Measurements from ENCODE around the gene MINDY4. TPM values are rescaled to one million over a fixed set of nuclear protein-coding genes. Genes with fewer than 3 reads are reported as not detected.

Gene MINDY4
- total RNA-seq, 3 donors from 2014 or later (not counting 1 experiment from before 2014, with no cell fraction given) = 1.1 to 1.7 (median 1.1) TPM

DNA sequence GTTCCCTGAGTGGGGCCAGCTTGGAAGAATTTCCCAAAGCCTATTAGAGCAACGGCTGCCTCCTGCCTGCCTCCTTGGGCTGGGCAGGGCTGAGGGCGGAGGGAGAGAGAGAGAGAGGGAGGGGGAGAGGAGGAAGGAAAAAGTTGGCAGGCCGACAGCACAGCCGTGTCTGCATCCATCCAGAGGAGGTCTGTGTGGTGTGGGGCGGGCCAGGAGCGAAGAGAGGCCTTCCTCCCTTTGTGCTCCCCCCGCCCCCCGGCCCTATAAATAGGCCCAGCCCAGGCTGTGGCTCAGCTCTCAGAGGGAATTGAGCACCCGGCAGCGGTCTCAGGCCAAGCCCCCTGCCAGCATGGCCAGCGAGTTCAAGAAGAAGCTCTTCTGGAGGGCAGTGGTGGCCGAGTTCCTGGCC is 140.3 kb downstream of the MINDY4 start, which contains the start of gene AQP1:
Gene AQP1, plus strand, starts transcription at position 293 of the 409 bp plus-strand sequence. Its CDS starts 57 bp downstream, at position 350.
- H3K27ac ChIP-seq (ENCODE audit: low read length) = no peak within 1 kb of the TSS
- TF ChIP-seq, protein P1, sequence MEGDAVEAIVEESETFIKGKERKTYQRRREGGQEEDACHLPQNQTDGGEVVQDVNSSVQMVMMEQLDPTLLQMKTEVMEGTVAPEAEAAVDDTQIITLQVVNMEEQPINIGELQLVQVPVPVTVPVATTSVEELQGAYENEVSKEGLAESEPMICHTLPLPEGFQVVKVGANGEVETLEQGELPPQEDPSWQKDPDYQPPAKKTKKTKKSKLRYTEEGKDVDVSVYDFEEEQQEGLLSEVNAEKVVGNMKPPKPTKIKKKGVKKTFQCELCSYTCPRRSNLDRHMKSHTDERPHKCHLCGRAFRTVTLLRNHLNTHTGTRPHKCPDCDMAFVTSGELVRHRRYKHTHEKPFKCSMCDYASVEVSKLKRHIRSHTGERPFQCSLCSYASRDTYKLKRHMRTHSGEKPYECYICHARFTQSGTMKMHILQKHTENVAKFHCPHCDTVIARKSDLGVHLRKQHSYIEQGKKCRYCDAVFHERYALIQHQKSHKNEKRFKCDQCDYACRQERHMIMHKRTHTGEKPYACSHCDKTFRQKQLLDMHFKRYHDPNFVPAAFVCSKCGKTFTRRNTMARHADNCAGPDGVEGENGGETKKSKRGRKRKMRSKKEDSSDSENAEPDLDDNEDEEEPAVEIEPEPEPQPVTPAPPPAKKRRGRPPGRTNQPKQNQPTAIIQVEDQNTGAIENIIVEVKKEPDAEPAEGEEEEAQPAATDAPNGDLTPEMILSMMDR (IDR thresholded peaks at IDR 0.05) = no peak
- DNase-seq (no peak), ATAC-seq (no peak)
- no peak within 1 kb of the TSS for H3K27ac Mint-ChIP-seq
- no peak within 1 kb of the TSS for H3K4me3 ChIP-seq (ENCODE audit: low read length)
- H3K4me1 Mint-ChIP-seq = no peaks in the 10 kb centered on the region
- H3K27me3 ChIP-seq (ENCODE audit: control insufficient read depth, insufficient read depth, low read length) = no peaks in the 10 kb centered on the region
- H3K4me1 ChIP-seq (ENCODE audit: control insufficient read depth, insufficient read depth, low read length) = no peaks in the 10 kb centered on the region
- intact Hi-C loops (cut with micrococcal nuclease) = no loop called here
- H3K36me3 ChIP-seq (ENCODE audit: control insufficient read depth, insufficient read depth, low read length) = no peaks in the 10 kb centered on the region
- no peak within 1 kb of the TSS for H3K4me3 Mint-ChIP-seq
- 13% methylated on average over 12 of the region's 12 CpGs for WGBS (ENCODE audit: insufficient coverage)
- H3K27me3 Mint-ChIP-seq (ENCODE audit: low read depth in 2 of 2) = peaks cover 0 to 5% of the 10 kb centered on the region in 2 donors
- H3K36me3 Mint-ChIP-seq = no peaks in the 10 kb centered on the region
- no peaks in the 10 kb centered on the region for H3K9me3 Mint-ChIP-seq
- no peaks in the 10 kb centered on the region for H3K9me3 ChIP-seq (ENCODE audit: control insufficient read depth, insufficient read depth, low read length)

DNA sequence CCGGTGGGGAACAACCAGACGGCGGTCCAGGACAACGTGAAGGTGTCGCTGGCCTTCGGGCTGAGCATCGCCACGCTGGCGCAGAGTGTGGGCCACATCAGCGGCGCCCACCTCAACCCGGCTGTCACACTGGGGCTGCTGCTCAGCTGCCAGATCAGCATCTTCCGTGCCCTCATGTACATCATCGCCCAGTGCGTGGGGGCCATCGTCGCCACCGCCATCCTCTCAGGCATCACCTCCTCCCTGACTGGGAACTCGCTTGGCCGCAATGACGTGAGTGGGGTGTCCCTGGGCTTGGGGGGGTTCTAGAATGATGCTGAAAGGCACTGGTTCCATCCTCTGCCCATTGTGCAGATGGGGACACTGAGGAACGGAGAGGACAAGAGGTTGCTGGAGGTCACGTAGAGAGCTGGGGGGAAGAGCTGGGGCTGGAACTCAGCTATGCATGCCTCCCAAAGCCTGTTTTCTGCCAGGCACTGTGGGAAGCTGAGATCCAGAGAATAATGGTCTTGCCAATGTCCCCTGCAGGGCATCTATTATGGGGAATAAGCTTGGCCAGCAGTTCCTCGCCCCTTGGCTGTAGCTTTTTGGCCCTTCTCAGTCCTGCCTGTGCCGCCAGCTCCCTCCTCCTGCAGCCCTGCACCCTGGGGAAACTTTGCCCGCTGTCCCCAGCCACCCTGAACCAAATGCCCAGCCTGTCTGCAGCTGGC is 141.0 kb downstream of the MINDY4 start:
- H3K27ac ChIP-seq (ENCODE audit: low read length) = no peak overlapping the region
- intact Hi-C loops (cut with micrococcal nuclease) = no loop called here
- TF ChIP-seq, protein P1 (IDR thresholded peaks at IDR 0.05) = no peak
- 91% methylated on average over 26 of the region's 26 CpGs for WGBS (ENCODE audit: insufficient coverage)
- H3K9me3 Mint-ChIP-seq = no peaks in the 10 kb centered on the region
- H3K4me1 ChIP-seq (ENCODE audit: control insufficient read depth, insufficient read depth, low read length) = no peaks in the 10 kb centered on the region
- no peaks in the 10 kb centered on the region for H3K36me3 ChIP-seq (ENCODE audit: control insufficient read depth, insufficient read depth, low read length)
- H3K4me3 Mint-ChIP-seq = no peak overlapping the region
- no peak overlapping the region for H3K4me3 ChIP-seq (ENCODE audit: low read length)
- peaks cover 0 to 5% of the 10 kb centered on the region in 2 donors for H3K27me3 Mint-ChIP-seq (ENCODE audit: low read depth in 2 of 2)
- no peak overlapping the region for H3K27ac Mint-ChIP-seq
- H3K4me1 Mint-ChIP-seq = no peaks in the 10 kb centered on the region
- DNase-seq (no peak), ATAC-seq (no peak)
- H3K9me3 ChIP-seq (ENCODE audit: control insufficient read depth, insufficient read depth, low read length) = no peaks in the 10 kb centered on the region
- no peaks in the 10 kb centered on the region for H3K36me3 Mint-ChIP-seq
- no peaks in the 10 kb centered on the region for H3K27me3 ChIP-seq (ENCODE audit: control insufficient read depth, insufficient read depth, low read length)

GRCh38 chr7:30912731-30912985 is 141.4 kb downstream of the MINDY4 start:
- Mint-ChIP-seq H3K9me3 (no peaks in the 10 kb centered on the region), H3K4me1 (no peaks in the 10 kb centered on the region), H3K4me3 (no peak overlapping the region), H3K27me3 (ENCODE audit: low read depth in 2 of 2) (peaks cover 0 to 5% of the 10 kb centered on the region in 2 donors), H3K27ac (no peak overlapping the region), H3K36me3 (no peaks in the 10 kb centered on the region)
- Histone ChIP-seq H3K4me3 (ENCODE audit: low read length) (no peak overlapping the region), H3K4me1 (ENCODE audit: control insufficient read depth, insufficient read depth, low read length) (no peaks in the 10 kb centered on the region), H3K36me3 (ENCODE audit: control insufficient read depth, insufficient read depth, low read length) (no peaks in the 10 kb centered on the region), H3K9me3 (ENCODE audit: control insufficient read depth, insufficient read depth, low read length) (no peaks in the 10 kb centered on the region), H3K27me3 (ENCODE audit: control insufficient read depth, insufficient read depth, low read length) (no peaks in the 10 kb centered on the region), H3K27ac (ENCODE audit: low read length) (no peak overlapping the region)
- intact Hi-C loops (cut with micrococcal nuclease) = no loop called here
- DNase-seq = no peak
- no peak for ATAC-seq
- WGBS (ENCODE audit: insufficient coverage) = 96% methylated on average over 2 of the region's 2 CpGs
- TF ChIP-seq, protein P1 (IDR thresholded peaks at IDR 0.05) = no peak
